GM12878 (cell line): ENCODE measurements around the gene MUTYH. TPM values are rescaled to one million over a fixed set of nuclear protein-coding genes. Genes with fewer than 3 reads are reported as not detected.
A peak's percentile ranks its signal among the peaks of the same experiment; 100 is the strongest.

Experiments
- BHLHE40 ChIP-seq, 2 experiments: fragments of 450-650 bp in 1 of 2; IDR thresholded peaks; 2 replicates each; pipeline ENCODE4 v1.6.1; 2011 to 2017; ENCODE audit warnings: low read depth in 2 of 2, borderline replicate concordance in 1 of 2, improper control_type of control experiment in 1 of 2, low read length in 1 of 2, mild to moderate bottlenecking in 1 of 2
- E2F8 ChIP-seq: fragments of 450-650 bp; IDR thresholded peaks from 2 replicates; pipeline ENCODE4 v1.6.1; 2018; ENCODE audit warnings: mild to moderate bottlenecking, low read depth, moderate library complexity; ENCODE audit not compliant: partially characterized antibody
- EED ChIP-seq: sonication (generic); IDR thresholded peaks from 2 replicates; pipeline ENCODE4 v1.6.1; 2016; ENCODE audit warnings: antibody characterized with exemption, low read depth
- EZH2 ChIP-seq: IDR thresholded peaks from 2 replicates; pipeline ENCODE4 v1.6.1; 2012; ENCODE audit warnings: low read depth, mild to moderate bottlenecking, control low read depth, inconsistent platforms, low read length, borderline replicate concordance; ENCODE audit not compliant: control insufficient read depth
- IKZF1 ChIP-seq: fragments of 450-650 bp; conservative IDR thresholded peaks from 2 replicates; pipeline ENCODE4 v1.6.1; 2017; ENCODE audit warnings: antibody characterized with exemption, mild to moderate bottlenecking
- IKZF2 ChIP-seq, 2 experiments: fragments of 450-650 bp; IDR thresholded peaks; 2 replicates each; pipeline ENCODE4 v1.6.1; 2017; ENCODE audit warnings: mild to moderate bottlenecking in 2 of 2, moderate library complexity in 2 of 2
- MTA2 ChIP-seq: fragments of 450-650 bp; IDR thresholded peaks from 2 replicates; pipeline ENCODE4 v1.6.1; 2016; ENCODE audit warnings: low read depth, mild to moderate bottlenecking, moderate library complexity
- MXI1 ChIP-seq: fragments of 150-350 bp; IDR thresholded peaks from 2 replicates; pipeline ENCODE4 v1.6.1; 2011; ENCODE audit warnings: low read depth, mild to moderate bottlenecking, inconsistent platforms, low read length, improper control_type of control experiment
- RELA ChIP-seq: fragments of 450-650 bp; IDR thresholded peaks from 2 replicates; pipeline ENCODE4 v1.8.0; 2014; ENCODE audit warnings: borderline replicate concordance; ENCODE audit not compliant: partially characterized antibody
- YBX1 ChIP-seq: fragments of 450-650 bp; IDR thresholded peaks from 2 replicates; pipeline ENCODE4 v1.6.1; 2016; ENCODE audit warnings: antibody characterized with exemption
- ZBTB11 ChIP-seq: fragments of 450-650 bp; formaldehyde crosslinking; IDR thresholded peaks from 2 replicates; pipeline ENCODE4 v1.5.0; 2022; ENCODE audit warnings: mild to moderate bottlenecking, missing genetic modification characterization
- polyA plus RNA-seq, 11 experiments: library from polyadenylated mRNA; depleted of rRNA in 4 of 11; unstranded in 6 of 11; stranded (reverse) in 5 of 11; fragments of >200 nt; fragmentation: Nextera tagmentation in 4 of 11; fragmentation: Illumina TruSeq in 1 of 11; extraction: Ambion mirVana in 4 of 11; extraction: Trizol in 1 of 11; gene quantifications; 1 replicate in 1 of 11; 2 replicates in 10 of 11; pipeline versions ENCODE4 v1.2.1 to v1.2.3, GENCODE V29; 2011 to 2016; ENCODE audit warnings: inconsistent platforms in 2 of 11, missing spikeins in 2 of 11, low read depth in 1 of 11
- total RNA-seq, 4 experiments: library from RNA; depleted of rRNA in 3 of 4; stranded (reverse); fragments of >200 nt in 3 of 4; fragmentation: Illumina TruSeq in 1 of 4; extraction: Trizol in 1 of 4; gene quantifications; 2 replicates each; pipeline versions ENCODE4 v1.2.1 to v1.2.3, GENCODE V29; 2013 to 2021
- TF ChIP-seq, protein P1 (sequence below): fragments of 450-650 bp; formaldehyde crosslinking; IDR thresholded peaks from 2 replicates; pipeline ENCODE4 v1.4.0; 2022; ENCODE audit warnings: mild to moderate bottlenecking, moderate library complexity
- TF ChIP-seq, protein P2 (sequence below): IDR thresholded peaks from 2 replicates; pipeline ENCODE4 v1.6.1; 2011; ENCODE audit warnings: mild to moderate bottlenecking, low read depth, low read length, moderate library complexity; ENCODE audit not compliant: insufficient replicate concordance
- TF ChIP-seq, protein P3 (sequence below): fragments of 450-650 bp; IDR thresholded peaks from 2 replicates; pipeline ENCODE4 v1.6.1; 2017; ENCODE audit warnings: mild to moderate bottlenecking, moderate library complexity

The MUTYH gene
- total and polyA plus RNA-seq, 10 of the 15 experiments (the other 5 are each of a cell fraction or from before 2014, with no cell fraction given): 2.5 to 42.0 (median 30.0) TPM

GRCh38 chr1:45306319-45306718 lies 33.9 kb downstream of the MUTYH start (continued):
- no peak for TF ChIP-seq E2F8
- no peak for TF ChIP-seq ZBTB11
- TF ChIP-seq, protein P1, sequence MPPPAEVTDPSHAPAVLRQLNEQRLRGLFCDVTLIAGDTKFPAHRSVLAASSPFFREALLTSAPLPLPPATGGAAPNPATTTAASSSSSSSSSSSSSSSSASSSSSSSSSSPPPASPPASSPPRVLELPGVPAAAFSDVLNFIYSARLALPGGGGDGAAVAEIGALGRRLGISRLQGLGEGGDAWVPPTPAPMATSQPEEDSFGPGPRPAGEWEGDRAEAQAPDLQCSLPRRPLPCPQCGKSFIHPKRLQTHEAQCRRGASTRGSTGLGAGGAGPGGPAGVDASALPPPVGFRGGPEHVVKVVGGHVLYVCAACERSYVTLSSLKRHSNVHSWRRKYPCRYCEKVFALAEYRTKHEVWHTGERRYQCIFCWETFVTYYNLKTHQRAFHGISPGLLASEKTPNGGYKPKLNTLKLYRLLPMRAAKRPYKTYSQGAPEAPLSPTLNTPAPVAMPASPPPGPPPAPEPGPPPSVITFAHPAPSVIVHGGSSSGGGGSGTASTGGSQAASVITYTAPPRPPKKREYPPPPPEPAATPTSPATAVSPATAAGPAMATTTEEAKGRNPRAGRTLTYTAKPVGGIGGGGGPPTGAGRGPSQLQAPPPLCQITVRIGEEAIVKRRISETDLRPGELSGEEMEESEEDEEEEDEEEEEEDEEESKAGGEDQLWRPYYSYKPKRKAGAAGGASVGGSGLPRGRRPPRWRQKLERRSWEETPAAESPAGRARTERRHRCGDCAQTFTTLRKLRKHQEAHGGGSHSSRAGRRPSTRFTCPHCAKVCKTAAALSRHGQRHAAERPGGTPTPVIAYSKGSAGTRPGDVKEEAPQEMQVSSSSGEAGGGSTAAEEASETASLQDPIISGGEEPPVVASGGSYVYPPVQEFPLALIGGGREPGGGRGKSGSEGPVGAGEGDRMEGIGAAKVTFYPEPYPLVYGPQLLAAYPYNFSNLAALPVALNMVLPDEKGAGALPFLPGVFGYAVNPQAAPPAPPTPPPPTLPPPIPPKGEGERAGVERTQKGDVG (CRISPR knock-in tag): no peak
- no peak for TF ChIP-seq MXI1
- TF ChIP-seq MTA2: peak; percentile 48
- peak in 1 of 2 experiments; percentile 42; a peak in 1 of 4 replicates for TF ChIP-seq IKZF2 (IDR thresholded peaks at IDR 0.05)
- TF ChIP-seq RELA: peak; percentile 35
- no peak for TF ChIP-seq EZH2
- TF ChIP-seq EED: peak; percentile 52; the same call in 1 of the 2 replicates
- TF ChIP-seq, protein P2, sequence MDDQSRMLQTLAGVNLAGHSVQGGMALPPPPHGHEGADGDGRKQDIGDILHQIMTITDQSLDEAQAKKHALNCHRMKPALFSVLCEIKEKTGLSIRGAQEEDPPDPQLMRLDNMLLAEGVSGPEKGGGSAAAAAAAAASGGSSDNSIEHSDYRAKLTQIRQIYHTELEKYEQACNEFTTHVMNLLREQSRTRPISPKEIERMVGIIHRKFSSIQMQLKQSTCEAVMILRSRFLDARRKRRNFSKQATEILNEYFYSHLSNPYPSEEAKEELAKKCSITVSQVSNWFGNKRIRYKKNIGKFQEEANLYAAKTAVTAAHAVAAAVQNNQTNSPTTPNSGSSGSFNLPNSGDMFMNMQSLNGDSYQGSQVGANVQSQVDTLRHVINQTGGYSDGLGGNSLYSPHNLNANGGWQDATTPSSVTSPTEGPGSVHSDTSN: no peak
- no peak for TF ChIP-seq YBX1
- TF ChIP-seq BHLHE40 (IDR thresholded peaks at IDR 0.05; ENCODE audit: borderline replicate concordance in 1 of 2, low read depth in 2 of 2, low read length in 1 of 2): peak in 1 of 2 experiments; percentile 43; a peak in 1 of 4 replicates
- TF ChIP-seq, protein P3, sequence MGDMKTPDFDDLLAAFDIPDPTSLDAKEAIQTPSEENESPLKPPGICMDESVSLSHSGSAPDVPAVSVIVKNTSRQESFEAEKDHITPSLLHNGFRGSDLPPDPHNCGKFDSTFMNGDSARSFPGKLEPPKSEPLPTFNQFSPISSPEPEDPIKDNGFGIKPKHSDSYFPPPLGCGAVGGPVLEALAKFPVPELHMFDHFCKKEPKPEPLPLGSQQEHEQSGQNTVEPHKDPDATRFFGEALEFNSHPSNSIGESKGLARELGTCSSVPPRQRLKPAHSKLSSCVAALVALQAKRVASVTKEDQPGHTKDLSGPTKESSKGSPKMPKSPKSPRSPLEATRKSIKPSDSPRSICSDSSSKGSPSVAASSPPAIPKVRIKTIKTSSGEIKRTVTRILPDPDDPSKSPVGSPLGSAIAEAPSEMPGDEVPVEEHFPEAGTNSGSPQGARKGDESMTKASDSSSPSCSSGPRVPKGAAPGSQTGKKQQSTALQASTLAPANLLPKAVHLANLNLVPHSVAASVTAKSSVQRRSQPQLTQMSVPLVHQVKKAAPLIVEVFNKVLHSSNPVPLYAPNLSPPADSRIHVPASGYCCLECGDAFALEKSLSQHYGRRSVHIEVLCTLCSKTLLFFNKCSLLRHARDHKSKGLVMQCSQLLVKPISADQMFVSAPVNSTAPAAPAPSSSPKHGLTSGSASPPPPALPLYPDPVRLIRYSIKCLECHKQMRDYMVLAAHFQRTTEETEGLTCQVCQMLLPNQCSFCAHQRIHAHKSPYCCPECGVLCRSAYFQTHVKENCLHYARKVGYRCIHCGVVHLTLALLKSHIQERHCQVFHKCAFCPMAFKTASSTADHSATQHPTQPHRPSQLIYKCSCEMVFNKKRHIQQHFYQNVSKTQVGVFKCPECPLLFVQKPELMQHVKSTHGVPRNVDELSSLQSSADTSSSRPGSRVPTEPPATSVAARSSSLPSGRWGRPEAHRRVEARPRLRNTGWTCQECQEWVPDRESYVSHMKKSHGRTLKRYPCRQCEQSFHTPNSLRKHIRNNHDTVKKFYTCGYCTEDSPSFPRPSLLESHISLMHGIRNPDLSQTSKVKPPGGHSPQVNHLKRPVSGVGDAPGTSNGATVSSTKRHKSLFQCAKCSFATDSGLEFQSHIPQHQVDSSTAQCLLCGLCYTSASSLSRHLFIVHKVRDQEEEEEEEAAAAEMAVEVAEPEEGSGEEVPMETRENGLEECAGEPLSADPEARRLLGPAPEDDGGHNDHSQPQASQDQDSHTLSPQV: no peak
- TF ChIP-seq IKZF1: peak; percentile 49; the same call in 1 of the 2 replicates
